SH-SY5Y (cell line): ENCODE measurements around the gene GMDS.

Experiments
- GATA2 ChIP-seq: IDR thresholded peaks from 2 replicates; pipeline ENCODE4 v1.6.1; 2011; ENCODE audit warnings: mild to moderate bottlenecking, low read depth, low read length
- GATA3 ChIP-seq: IDR thresholded peaks from 2 replicates; pipeline ENCODE4 v1.6.1; 2011; ENCODE audit warnings: low read depth, mild to moderate bottlenecking, low read length, moderate library complexity

GMDS gene

GRCh38 chr6:1695546-1696462 is 549.6 kb downstream of the GMDS start:
- TF ChIP-seq GATA3 = no peak
- no peak for TF ChIP-seq GATA2

GRCh38 chr6:1689141-1689540 is 556.3 kb downstream of the GMDS start:
- TF ChIP-seq GATA2 = no peak
- TF ChIP-seq GATA3 = no peak

GRCh38 chr6:1688396-1688795 is 557.0 kb downstream of the GMDS start:
- no peak for TF ChIP-seq GATA2
- TF ChIP-seq GATA3 = no peak

- TF ChIP-seq GATA3 (no peak), GATA2 (no peak)
These were observed 558.0 kb downstream of the GMDS start for GRCh38 chr6:1687402-1687801.

GRCh38 chr6:1686117-1687098 is 559.0 kb downstream of the GMDS start:
- TF ChIP-seq GATA3 (no peak), GATA2 (no peak)

- TF ChIP-seq GATA3 (no peak), GATA2 (no peak)
These were observed 565.7 kb downstream of the GMDS start for GRCh38 chr6:1679688-1680068.

- TF ChIP-seq GATA3 = no peak
- no peak for TF ChIP-seq GATA2
These were observed 566.2 kb downstream of the GMDS start for GRCh38 chr6:1679031-1679687.

- no peak for TF ChIP-seq GATA3
- no peak for TF ChIP-seq GATA2
These were observed 567.2 kb downstream of the GMDS start for GRCh38 chr6:1678201-1678600.

GRCh38 chr6:1672379-1672778 is 573.0 kb downstream of the GMDS start:
- no peak for TF ChIP-seq GATA2
- TF ChIP-seq GATA3 = no peak

- TF ChIP-seq GATA2 = no peak
- 0 out of 2 replicates have a peak, but pooled peaks have one; percentile 14 for TF ChIP-seq GATA3
These were observed 574.5 kb downstream of the GMDS start for GRCh38 chr6:1670711-1671462.

- no peak for TF ChIP-seq GATA2
- no peak for TF ChIP-seq GATA3
These were observed 575.4 kb downstream of the GMDS start for GRCh38 chr6:1669996-1670395.

- TF ChIP-seq GATA2 = peak; percentile 94
- peak; percentile 80 for TF ChIP-seq GATA3
These were observed 577.6 kb downstream of the GMDS start for GRCh38 chr6:1667805-1668175.

GRCh38 chr6:1667012-1667804 is 578.2 kb downstream of the GMDS start:
- TF ChIP-seq GATA2 (peak; percentile 97), GATA3 (peak; percentile 91)
